GM19025 (cell line): ENCODE data around the gene SPC24.
"Not testable (repeated sequence)": the region's sequence is repeated elsewhere in the genome, so short reads cannot be mapped to it uniquely, and the experiment has no call there.

Source experiments
- ATAC-seq: cut with Tn5 transposase; IDR thresholded peaks from one replicate; pipeline ENCODE4 v1.9.1; 2021; ENCODE audit warnings: mild to moderate bottlenecking, low read depth, moderate library complexity; ENCODE audit not compliant: unreplicated experiment

Gene SPC24

GRCh38 chr19:11166281-11167142 is 10.9 kb upstream of the SPC24 start:
- ATAC-seq, result no peak

GRCh38 chr19:11165486-11166030 is 10.0 kb upstream of the SPC24 start:
- ATAC-seq, result no peak

DNA sequence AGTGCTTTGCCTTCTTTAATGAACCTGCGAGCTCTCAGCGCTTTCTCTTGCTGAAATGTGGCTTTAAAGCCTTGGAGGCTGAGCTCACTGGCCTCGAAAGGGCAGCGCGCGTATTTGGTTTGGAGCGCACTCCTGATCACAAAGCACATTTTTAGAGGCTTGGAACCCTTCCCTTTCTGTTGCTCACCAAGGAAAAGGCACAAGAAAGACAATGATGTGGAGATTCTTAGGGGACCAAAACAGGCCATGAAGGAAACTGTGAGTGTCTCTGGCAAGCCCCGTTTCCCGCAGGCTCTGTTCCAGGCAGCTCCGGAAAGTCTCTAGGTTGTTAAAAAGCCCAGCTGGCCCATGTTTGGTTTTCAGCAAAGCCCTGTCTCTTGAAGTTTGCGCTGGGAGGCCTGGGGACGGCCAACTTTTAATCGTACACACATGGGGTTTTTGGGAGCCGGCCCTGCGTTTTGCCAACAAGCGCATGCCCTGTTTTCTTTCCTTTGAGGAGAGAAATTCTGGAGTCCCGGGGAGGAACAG is 9.4 kb upstream of the SPC24 start:
- no peak for ATAC-seq

DNA sequence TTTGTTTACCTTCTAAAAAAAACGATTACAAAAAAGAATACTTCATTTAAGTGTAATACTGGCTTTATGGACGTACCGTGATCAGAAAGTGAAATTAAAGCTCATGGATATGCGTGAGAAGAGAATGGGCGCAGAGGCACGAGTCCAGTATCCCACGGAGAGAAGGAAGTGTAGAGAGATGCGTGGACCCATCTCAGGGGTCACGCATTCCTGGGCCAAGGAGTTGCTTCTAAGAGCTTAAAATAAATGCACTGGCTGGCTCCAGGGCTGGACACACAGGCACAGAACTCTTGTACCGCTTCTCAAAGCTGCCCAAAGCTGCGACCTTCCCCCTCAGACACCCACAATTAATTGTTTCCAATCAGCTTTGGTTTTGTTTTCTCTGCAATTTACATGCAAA is 8.7 kb upstream of the SPC24 start:
- ATAC-seq, result no peak

DNA sequence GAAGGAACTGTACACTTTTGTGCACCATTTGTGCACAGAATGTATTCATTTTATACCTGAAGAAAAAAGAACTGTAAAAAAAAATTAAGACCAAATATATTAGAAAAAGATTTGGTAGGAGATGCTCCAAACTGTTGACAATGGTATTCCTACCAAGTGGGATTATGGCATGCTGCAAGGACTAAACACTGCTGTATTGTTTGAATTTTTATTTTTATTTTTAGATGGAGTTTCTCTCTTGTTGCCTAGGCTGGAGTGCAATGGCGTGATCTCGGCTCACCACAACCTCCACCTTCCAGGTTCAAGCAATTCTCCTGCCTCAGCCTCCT is 4.8 kb upstream of the SPC24 start:
- ATAC-seq, result not testable (repeated sequence)

- ATAC-seq, result no peak
These were observed 4.2 kb upstream of the SPC24 start for GRCh38 chr19:11159598-11160439.

DNA sequence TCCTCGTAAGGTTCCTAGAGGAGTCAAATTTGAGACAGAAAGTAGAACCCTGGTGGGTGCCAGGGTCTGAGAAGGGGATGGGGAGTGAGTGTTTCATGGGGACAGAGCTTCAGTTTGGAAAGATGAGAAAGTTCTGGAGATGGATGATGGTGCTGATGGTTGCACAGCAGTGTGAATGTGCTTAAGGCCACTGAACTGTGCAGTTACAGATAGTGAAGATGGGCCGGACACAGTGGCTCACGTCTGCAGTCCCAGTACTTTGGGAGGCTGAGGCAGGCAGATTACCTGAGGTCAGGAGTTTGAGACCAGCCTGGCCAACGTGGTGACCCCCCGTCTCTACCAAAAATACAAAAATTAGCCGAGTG is 917 bp downstream of the SPC24 start:
- no peak for ATAC-seq

DNA sequence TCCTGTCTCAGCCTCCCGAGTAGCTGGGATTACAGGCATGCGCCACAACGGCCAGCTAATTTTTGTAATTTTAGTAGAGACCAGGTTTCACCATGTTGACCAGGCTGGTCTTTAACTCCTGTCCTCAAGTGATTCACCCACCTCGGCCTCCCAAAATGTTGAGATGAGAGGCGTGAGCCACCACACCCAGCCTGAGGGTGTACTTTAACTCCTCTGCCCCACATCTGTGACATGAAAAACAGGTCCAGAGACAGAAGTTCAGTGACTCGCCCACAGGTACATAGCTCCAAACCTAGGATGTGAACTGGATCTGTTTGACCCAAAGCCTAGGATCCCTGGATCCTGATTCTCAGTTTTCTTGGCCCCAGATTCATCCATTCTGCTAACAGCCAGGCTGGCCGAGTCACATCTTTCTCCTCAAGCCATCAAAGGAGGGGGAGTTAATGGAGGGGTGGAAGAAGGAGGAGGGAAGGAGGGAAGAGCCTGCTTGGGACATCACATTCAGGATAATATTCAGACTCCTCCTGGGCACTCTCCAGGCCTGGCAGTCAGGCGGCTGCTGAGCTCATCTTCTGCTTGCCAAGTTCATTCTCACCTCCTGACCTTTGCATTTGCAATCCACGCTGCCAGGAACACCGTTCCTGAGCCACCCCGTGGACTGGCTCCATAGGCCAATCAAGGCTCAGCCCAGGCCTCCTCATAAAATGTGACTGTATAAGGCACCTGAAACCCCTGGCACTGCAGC is 3.1 kb downstream of the SPC24 start:
- no peak for ATAC-seq

DNA sequence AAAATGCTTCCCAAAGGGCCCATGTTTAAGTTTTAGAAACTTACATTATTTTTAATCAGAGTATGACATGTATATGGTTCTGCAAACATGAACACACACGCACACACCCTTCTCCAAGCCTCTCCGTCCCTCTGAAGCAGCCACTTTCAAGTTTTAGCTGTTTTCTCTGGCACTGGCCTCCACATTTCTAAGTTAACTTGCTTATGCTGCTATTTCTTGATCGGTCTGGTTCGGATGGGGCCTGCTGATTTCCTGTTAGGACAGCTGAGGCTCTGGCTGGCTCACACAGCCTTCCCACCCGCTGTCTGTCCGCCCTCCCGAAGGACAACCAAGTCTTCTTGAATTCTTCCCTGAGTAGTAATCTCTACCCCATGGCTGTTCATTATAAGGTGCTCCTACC is 4.4 kb downstream of the SPC24 start:
- no peak for ATAC-seq

- ATAC-seq, result no peak
These were observed 7.6 kb downstream of the SPC24 start for GRCh38 chr19:11148001-11148400.

DNA sequence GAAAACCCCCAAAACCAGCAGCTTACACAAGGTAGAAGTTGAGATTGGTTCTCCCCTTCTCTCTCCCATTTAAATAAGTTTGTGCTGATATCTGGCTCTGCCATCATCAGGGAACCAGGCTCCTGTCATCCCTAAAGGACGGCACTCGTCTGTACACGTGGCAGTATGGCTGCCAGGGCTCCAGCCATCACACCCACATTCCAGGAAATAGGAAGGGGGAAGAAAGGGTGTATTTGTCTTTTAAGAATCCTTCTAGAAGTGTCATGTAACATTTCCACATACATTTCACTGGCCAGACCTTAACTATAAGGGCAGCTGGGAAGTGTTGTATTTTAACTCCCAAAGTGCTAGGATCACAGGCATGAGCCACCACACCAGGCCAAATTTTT is 10.1 kb downstream of the SPC24 start:
- ATAC-seq, result no peak

GRCh38 chr19:11142528-11143171 is 12.9 kb downstream of the SPC24 start:
- ATAC-seq, result no peak

- ATAC-seq, result no peak
These were observed 13.6 kb downstream of the SPC24 start for GRCh38 chr19:11141937-11142527.

DNA sequence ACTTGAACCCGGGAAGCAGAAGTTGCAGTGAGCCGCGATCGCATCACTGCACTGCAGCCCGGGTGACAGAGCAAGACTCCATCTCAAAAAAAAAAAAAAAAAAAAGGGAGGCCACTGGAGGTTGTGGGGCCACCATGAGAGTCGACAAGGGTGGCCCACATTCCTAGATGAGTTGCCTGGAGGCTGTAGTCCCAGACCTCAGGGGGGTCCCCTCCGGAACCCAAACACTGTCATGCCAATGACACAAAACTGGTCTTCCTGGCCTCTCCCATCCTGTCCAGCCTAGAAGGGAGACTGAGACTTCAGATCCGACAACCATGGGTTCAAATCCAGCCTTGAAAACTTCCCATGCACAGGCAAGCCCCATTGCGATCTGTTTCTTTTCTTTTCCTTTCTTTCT is 14.7 kb downstream of the SPC24 start:
- ATAC-seq, result no peak

- not testable (repeated sequence) for ATAC-seq
These were observed 15.5 kb downstream of the SPC24 start for GRCh38 chr19:11140023-11140538.

GRCh38 chr19:11138601-11139300 is 16.8 kb downstream of the SPC24 start:
- ATAC-seq, result no peak

DNA sequence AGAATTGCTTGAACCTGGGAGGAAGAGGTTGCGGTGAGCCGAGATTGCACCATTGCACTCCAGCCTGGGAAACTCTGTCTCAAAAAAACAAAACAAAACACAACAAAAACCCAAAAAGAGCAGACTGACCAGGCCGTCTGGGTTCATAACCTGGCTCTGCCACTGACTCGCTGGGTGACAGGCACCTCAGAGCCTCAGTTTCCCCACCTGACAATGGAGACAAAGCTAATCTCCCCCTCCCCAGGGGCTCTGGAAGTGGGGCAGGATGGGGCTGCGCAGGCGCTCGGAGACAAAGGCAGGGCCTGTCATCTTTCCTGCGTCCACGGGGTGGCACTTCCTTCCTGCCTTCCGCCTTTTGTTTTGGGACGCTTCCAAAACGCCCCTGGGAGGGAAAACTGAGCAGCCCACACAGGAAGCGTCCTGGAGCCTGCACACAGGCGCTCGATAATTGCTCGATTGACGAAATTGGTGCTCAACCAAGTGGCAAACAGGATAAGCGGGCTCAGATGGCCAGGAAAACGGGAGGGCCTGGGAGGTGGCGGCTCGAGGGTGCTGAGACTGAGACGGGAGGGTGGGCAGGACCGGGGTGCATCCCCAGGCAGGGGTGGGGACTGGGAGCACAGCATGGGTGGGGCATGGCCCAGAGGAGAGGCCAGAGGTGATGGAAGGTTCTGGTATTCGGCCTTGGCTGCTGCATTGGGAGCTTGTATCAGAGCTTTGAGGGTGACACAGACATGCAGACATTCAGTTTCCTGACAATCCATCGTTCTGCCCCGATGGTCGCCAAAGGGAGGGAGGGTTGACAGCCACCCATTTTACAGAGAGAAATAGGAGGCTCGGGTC is 17.8 kb downstream of the SPC24 start:
- ATAC-seq, result no peak
